Measurements from ENCODE around the gene PCDH17.

The PCDH17 gene

GRCh38 chr13:57636816-57637215, 5.3 kb downstream of the PCDH17 start:
- TF ChIP-seq CTCF (IDR thresholded peaks at IDR 0.05; ENCODE audit: low read depth, low read length), result no peak
- DNase-seq (ENCODE audit: extremely low read depth, low read depth), result no peak

- TF ChIP-seq CTCF (IDR thresholded peaks at IDR 0.05; ENCODE audit: low read depth, low read length), result no peak
These were observed 6.0 kb downstream of the PCDH17 start for GRCh38 chr13:57637515-57637914.

GRCh38 chr13:57638186-57638890, 6.8 kb downstream of the PCDH17 start:
- DNase-seq (ENCODE audit: extremely low read depth, low read depth), result no peak
- no peak for TF ChIP-seq CTCF (IDR thresholded peaks at IDR 0.05; ENCODE audit: low read depth, low read length)

More at GRCh38 chr13:57637515-57637914, 6.0 kb downstream of the PCDH17 start:
- DNase-seq (ENCODE audit: extremely low read depth, low read depth), result no peak

DNA sequence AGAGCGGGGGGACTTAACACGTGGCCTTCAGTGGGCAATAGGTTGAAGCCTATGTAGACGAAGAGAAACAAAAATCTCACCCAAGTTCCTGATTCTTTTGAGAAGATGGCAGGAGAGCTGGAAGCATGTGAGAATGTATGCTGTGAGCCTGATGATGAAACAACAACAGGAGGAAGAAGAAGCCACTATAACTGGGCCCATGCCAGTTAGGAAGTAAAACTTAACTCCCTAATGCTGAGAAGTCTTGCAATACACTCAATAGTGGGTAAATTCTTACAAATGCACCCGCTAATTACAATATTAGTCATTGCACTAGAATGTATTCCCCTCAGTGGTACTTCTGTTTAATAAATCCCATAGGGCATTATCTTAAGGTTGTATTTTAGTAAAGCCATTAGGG, 9.1 kb downstream of the PCDH17 start:
- DNase-seq (ENCODE audit: extremely low read depth, low read depth), result no peak
- no peak for TF ChIP-seq CTCF (IDR thresholded peaks at IDR 0.05; ENCODE audit: low read depth, low read length)

DNA sequence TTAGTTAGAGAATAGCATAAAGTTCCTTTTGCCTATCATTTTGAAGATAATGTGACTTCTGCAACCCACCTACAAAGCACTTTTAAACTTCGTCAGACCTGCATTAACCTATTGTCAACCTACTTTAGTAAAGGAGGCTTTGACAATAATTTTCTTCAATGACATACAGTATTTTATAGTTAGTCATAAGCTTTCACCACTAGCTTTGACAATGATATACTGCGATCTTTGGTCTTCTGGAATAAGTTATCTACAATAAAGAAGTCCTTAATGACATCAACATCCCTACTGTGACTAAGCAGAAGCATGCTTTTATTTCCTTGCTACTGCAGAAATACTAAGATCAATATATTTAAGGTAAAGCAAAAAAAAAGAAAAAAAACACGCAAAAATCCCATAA, 9.5 kb downstream of the PCDH17 start:
- DNase-seq (ENCODE audit: extremely low read depth, low read depth), result no peak
- TF ChIP-seq CTCF (IDR thresholded peaks at IDR 0.05; ENCODE audit: low read depth, low read length), result no peak

DNA sequence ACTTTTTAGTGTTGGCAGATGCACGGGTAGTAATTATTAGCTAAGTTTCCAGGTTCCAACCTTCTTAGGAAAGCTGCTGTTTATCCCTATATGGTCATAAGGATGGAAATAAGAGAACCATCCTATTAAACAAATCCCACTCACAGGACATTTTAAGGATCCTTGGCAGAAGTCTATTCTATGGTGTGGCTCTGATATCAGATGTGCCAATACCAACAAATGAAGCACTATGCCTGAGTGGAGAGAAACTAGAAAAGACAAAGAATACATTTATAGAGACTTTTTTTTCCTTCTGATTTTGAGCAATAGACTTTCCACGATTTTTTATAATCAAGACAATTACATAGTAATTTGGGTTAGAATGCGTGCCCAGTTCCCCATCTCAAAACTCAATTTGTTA, 12.6 kb downstream of the PCDH17 start:
- no peak for TF ChIP-seq CTCF (IDR thresholded peaks at IDR 0.05; ENCODE audit: low read depth, low read length)
- DNase-seq (ENCODE audit: extremely low read depth, low read depth), result no peak

GRCh38 chr13:57653229-57653989, 21.9 kb downstream of the PCDH17 start:
- TF ChIP-seq CTCF (IDR thresholded peaks at IDR 0.05; ENCODE audit: low read depth, low read length), result no peak
- no peak for DNase-seq (ENCODE audit: extremely low read depth, low read depth)

All from AG09319 (cell line).